IMR-90 (cell line): ENCODE results near the gene STK40. TPM values are rescaled to one million over a fixed set of nuclear protein-coding genes. Genes with fewer than 3 reads are reported as not detected.

Experiments
- ATAC-seq: fragments of 200-7000 bp; cut with Tn5 transposase; 2 replicates; pipeline ENCODE4 v1.9.1; 2020; ENCODE audit warnings: low read depth, mild to moderate bottlenecking, moderate library complexity
- BruUV-seq: library from RNA; stranded (reverse); fragments of 400-500 nt; replicated peaks from 2 replicates; lab custom pipeline; 2021; lab: Mats Ljungman, UMichigan
- CTCF ChIA-PET: fragments of 300-600 bp; formaldehyde crosslinking; extraction: SDS; loops from one replicate; lab custom pipeline; 2021; ENCODE audit warnings: antibody characterized with exemption; lab: Yijun Ruan, JAX
- POLR2A ChIA-PET: fragments of 300-600 bp; sonication (Branson Sonifier 250); formaldehyde crosslinking; loops from one replicate; lab custom pipeline; 2022; ENCODE audit warnings: antibody characterized with exemption; ENCODE audit not compliant: unreplicated experiment; lab: Charles Lee
- DNase-seq: peaks from one replicate; pipeline ENCODE4 v3.0.0; 2013
- H2AFZ ChIP-seq: replicated peaks from 2 replicates; pipeline ENCODE3; 2013; ENCODE audit warnings: low read length, mild to moderate bottlenecking; ENCODE audit not compliant: poor library complexity
- H2AK5ac ChIP-seq: 2 replicates; pipeline ENCODE4 v1.6.1; 2013; ENCODE audit warnings: low read depth, low read length, inconsistent platforms
- H2AK9ac ChIP-seq: replicated peaks from 2 replicates; pipeline ENCODE3; 2013; ENCODE audit warnings: mild to moderate bottlenecking, low read depth, low read length, moderate library complexity; ENCODE audit not compliant: poor library complexity
- H2BK120ac ChIP-seq: 2 replicates; pipeline ENCODE4 v1.6.1; 2013; ENCODE audit warnings: low read depth, low read length, inconsistent platforms
- H2BK15ac ChIP-seq: 3 replicates; pipeline ENCODE4 v1.6.1; 2013; ENCODE audit warnings: low read depth, low read length, inconsistent platforms
- H2BK20ac ChIP-seq: 2 replicates; pipeline ENCODE4 v1.6.1; 2013; ENCODE audit warnings: low read depth, mild to moderate bottlenecking, inconsistent platforms, low read length, moderate library complexity
- H2BK5ac ChIP-seq: 2 replicates; pipeline ENCODE4 v1.6.1; 2013; ENCODE audit warnings: mild to moderate bottlenecking, low read depth, low read length, inconsistent platforms; ENCODE audit not compliant: poor library complexity, severe bottlenecking
- H3K14ac ChIP-seq: replicated peaks from 2 replicates; pipeline ENCODE4 v1.6.1; 2013; ENCODE audit warnings: low read depth, low read length, inconsistent platforms
- H3K18ac ChIP-seq: 2 replicates; pipeline ENCODE4 v1.6.1; 2013; ENCODE audit warnings: low read depth, low read length, control low read depth
- H3K23ac ChIP-seq: 2 replicates; pipeline ENCODE4 v1.6.1; 2013; ENCODE audit warnings: low read depth, low read length, inconsistent platforms
- H3K27ac ChIP-seq: 2 replicates; pipeline ENCODE4 v1.5.1; 2013; ENCODE audit warnings: mild to moderate bottlenecking, control low read depth, low read length; ENCODE audit not compliant: insufficient read depth
- H3K27me3 ChIP-seq: 2 replicates; pipeline ENCODE4 v1.6.1; 2013; ENCODE audit warnings: low read length; ENCODE audit not compliant: control insufficient read depth, insufficient read depth
- H3K36me3 ChIP-seq: 2 replicates; pipeline ENCODE4 v1.6.1; 2013; ENCODE audit warnings: low read length, mixed read lengths; ENCODE audit not compliant: control insufficient read depth, insufficient read depth
- H3K4ac ChIP-seq: 2 replicates; pipeline ENCODE4 v1.6.1; 2013; ENCODE audit warnings: low read depth, low read length, inconsistent platforms
- H3K4me1 ChIP-seq: 2 replicates; pipeline ENCODE4 v1.6.1; 2013; ENCODE audit warnings: low read length, mixed read lengths; ENCODE audit not compliant: control insufficient read depth, insufficient read depth
- H3K4me2 ChIP-seq: 2 replicates; pipeline ENCODE4 v1.6.1; 2013; ENCODE audit warnings: low read depth, mild to moderate bottlenecking, control low read depth, low read length, moderate library complexity
- H3K4me3 ChIP-seq: 2 replicates; pipeline ENCODE4 v1.5.1; 2013; ENCODE audit warnings: low read depth, mild to moderate bottlenecking, control low read depth, low read length, moderate library complexity; ENCODE audit not compliant: insufficient read depth
- H3K56ac ChIP-seq: 2 replicates; pipeline ENCODE4 v1.6.1; 2013; ENCODE audit warnings: low read length, inconsistent platforms; ENCODE audit not compliant: insufficient read depth; ENCODE audit errors: extremely low read depth
- H3K79me1 ChIP-seq, 2 experiments: 2 replicates each; pipeline ENCODE4 v1.6.1; 2013; ENCODE audit warnings: low read length in 2 of 2, inconsistent platforms in 1 of 2, low read depth in 1 of 2
- H3K9ac ChIP-seq: 2 replicates; pipeline ENCODE4 v1.6.1; 2013; ENCODE audit warnings: low read depth, low read length, control low read depth
- H3K9me1 ChIP-seq: 2 replicates; pipeline ENCODE4 v1.6.1; 2013; ENCODE audit warnings: low read length, inconsistent platforms; ENCODE audit not compliant: insufficient read depth
- H3K9me3 ChIP-seq: 2 replicates; pipeline ENCODE4 v1.6.1; 2013; ENCODE audit warnings: low read length; ENCODE audit not compliant: control insufficient read depth, insufficient read depth
- H4K20me1 ChIP-seq: 2 replicates; pipeline ENCODE4 v1.6.1; 2013; ENCODE audit warnings: low read length, inconsistent platforms; ENCODE audit not compliant: insufficient read depth
- H4K5ac ChIP-seq: 2 replicates; pipeline ENCODE4 v1.6.1; 2013; ENCODE audit warnings: mild to moderate bottlenecking, low read depth, low read length, control low read depth
- H4K8ac ChIP-seq, 2 experiments: 2 replicates each; pipeline ENCODE4 v1.6.1; 2013; ENCODE audit warnings: low read depth in 2 of 2, low read length in 2 of 2, control low read depth in 1 of 2, inconsistent platforms in 1 of 2
- H4K91ac ChIP-seq: 2 replicates; pipeline ENCODE4 v1.6.1; 2013; ENCODE audit warnings: low read depth, low read length, inconsistent platforms; ENCODE audit not compliant: insufficient read depth
- BHLHE40 ChIP-seq: fragments of 150-350 bp; IDR thresholded peaks from 2 replicates; pipeline ENCODE4 v1.6.1; 2016; ENCODE audit warnings: mild to moderate bottlenecking, low read depth, low read length
- CEBPB ChIP-seq: IDR thresholded peaks from 2 replicates; pipeline ENCODE4 v1.6.1; 2012; ENCODE audit warnings: low read depth, low read length, improper control_type of control experiment
- CHD1 ChIP-seq: IDR thresholded peaks from 2 replicates; pipeline ENCODE4 v1.6.1; 2012; ENCODE audit warnings: low read depth, low read length, improper control_type of control experiment
- CTCF ChIP-seq: conservative IDR thresholded peaks from 2 replicates; pipeline ENCODE4 v1.5.1; 2012; ENCODE audit warnings: mild to moderate bottlenecking, low read depth, low read length, improper control_type of control experiment
- ELK1 ChIP-seq: fragments of 150-350 bp; IDR thresholded peaks from 2 replicates; pipeline ENCODE4 v1.6.1; 2016; ENCODE audit warnings: low read depth, mild to moderate bottlenecking, low read length, moderate library complexity, borderline replicate concordance
- FOS ChIP-seq: fragments of 150-350 bp; IDR thresholded peaks from 2 replicates; pipeline ENCODE4 v1.6.1; 2016; ENCODE audit warnings: low read depth, low read length
- MAFK ChIP-seq: IDR thresholded peaks from 2 replicates; pipeline ENCODE4 v1.6.1; 2012; ENCODE audit warnings: low read depth, low read length, improper control_type of control experiment
- MAZ ChIP-seq: IDR thresholded peaks from 2 replicates; pipeline ENCODE4 v1.6.1; 2012; ENCODE audit warnings: low read depth, mild to moderate bottlenecking, low read length, improper control_type of control experiment, moderate library complexity, borderline replicate concordance
- MXI1 ChIP-seq: IDR thresholded peaks from 2 replicates; pipeline ENCODE4 v1.6.1; 2012; ENCODE audit warnings: low read depth, mild to moderate bottlenecking, low read length, moderate library complexity, borderline replicate concordance
- NFE2L2 ChIP-seq: fragments of 150-350 bp; IDR thresholded peaks from 2 replicates; pipeline ENCODE4 v1.6.1; 2016; ENCODE audit warnings: low read depth, mild to moderate bottlenecking, low read length
- POLR2A ChIP-seq: IDR thresholded peaks from 2 replicates; pipeline ENCODE4 v1.6.1; 2012; ENCODE audit warnings: mild to moderate bottlenecking, low read depth, low read length
- RAD21 ChIP-seq: IDR thresholded peaks from 2 replicates; pipeline ENCODE4 v1.6.1; 2012; ENCODE audit warnings: low read length, improper control_type of control experiment
- RCOR1 ChIP-seq: IDR thresholded peaks from 2 replicates; pipeline ENCODE4 v1.6.1; 2012; ENCODE audit warnings: mild to moderate bottlenecking, low read length, improper control_type of control experiment; ENCODE audit not compliant: insufficient replicate concordance
- RFX5 ChIP-seq: IDR thresholded peaks from 2 replicates; pipeline ENCODE4 v1.8.0; 2012; ENCODE audit warnings: low read depth, mild to moderate bottlenecking, low read length, moderate library complexity
- SMC3 ChIP-seq: fragments of 150-350 bp; IDR thresholded peaks from 2 replicates; pipeline ENCODE4 v1.6.1; 2016; ENCODE audit warnings: low read depth, mild to moderate bottlenecking, antibody characterized with exemption, low read length, moderate library complexity
- USF2 ChIP-seq: fragments of 150-350 bp; IDR thresholded peaks from 2 replicates; pipeline ENCODE4 v1.6.1; 2017; ENCODE audit warnings: mild to moderate bottlenecking, antibody characterized with exemption, low read length, low read depth
- WGBS, 2 experiments: methylation state at CpG; one replicate each; pipeline versions ENCODE4 v1.1.5 to v1.1.7; 2013; ENCODE audit warnings: missing lambda C conversion rate in 2 of 2; ENCODE audit not compliant: insufficient read length in 1 of 2; ENCODE audit errors: extremely low coverage in 2 of 2; 5-methylcytosine and 5-hydroxymethylcytosine counted together
- dilution Hi-C: fragments of 300-500 bp; cut with HindIII; formaldehyde crosslinking; loops from one replicate; pipeline ENCODE4 v1.14.3; 2018; ENCODE audit warnings: low sequenced_read_pairs; ENCODE audit not compliant: unreplicated experiment
- in situ Hi-C: fragments of 300-500 bp; cut with MboI; formaldehyde crosslinking; loops from 3 replicates; pipeline ENCODE4 v1.14.3; 2019; ENCODE audit warnings: low sequenced_read_pairs, inconsistent platforms, mixed read lengths
- intact Hi-C: fragments of 100-400 bp; cut with micrococcal nuclease; formaldehyde crosslinking; loops from 2 replicates; pipeline ENCODE4 v1.10.0; 2022
- polyA plus RNA-seq, 3 experiments: library from polyadenylated mRNA; depleted of rRNA; stranded (reverse); fragments of >200 nt; gene quantifications; 2 replicates each; pipeline ENCODE4 v1.2.3, GENCODE V29; 2012; ENCODE audit warnings: low replicate concordance in 1 of 3
- total RNA-seq: library from RNA; depleted of rRNA; stranded (reverse); fragments of >200 nt; gene quantifications from 2 replicates; pipeline ENCODE4 v1.2.3, GENCODE V29; 2012

The STK40 gene
- total and polyA plus RNA-seq, 2 of the 4 experiments (the other 2 are of a cell fraction), result 16.0 to 29.9 TPM

GRCh38 chr1:36328713-36329112 is 57.0 kb downstream of the STK40 start:
- Histone ChIP-seq H3K4ac (no peak overlapping the region), H4K20me1 (no peaks in the 10 kb centered on the region), H2AFZ (no peak overlapping the region), H2BK5ac (no peak overlapping the region), H3K18ac (no peak overlapping the region), H4K5ac (no peak overlapping the region), H2AK5ac (no peak overlapping the region; the same call in 1 of the 2 replicates), H2BK20ac (no peak overlapping the region), H2BK120ac (no peak overlapping the region), H3K4me3 (no peak overlapping the region), H3K56ac (no peak overlapping the region), H2AK9ac (no peak overlapping the region), H3K79me1 (peaks cover 0 to 44% of the 10 kb centered on the region in 2 experiments), H4K8ac (no peak overlapping the region), H3K27me3 (no peaks in the 10 kb centered on the region), H3K36me3 (no peaks in the 10 kb centered on the region), H3K27ac (no peak overlapping the region), H3K23ac (no peak overlapping the region), H3K9ac (no peak overlapping the region), H3K9me1 (peaks cover 18% of the 10 kb centered on the region), H3K4me1 (peaks cover 14% of the 10 kb centered on the region), H2BK15ac (no peak overlapping the region), H3K4me2 (no peak overlapping the region), H3K14ac (no peak overlapping the region), H4K91ac (no peak overlapping the region), H3K9me3 (no peaks in the 10 kb centered on the region)
- TF ChIP-seq CEBPB (no peak), MAZ (no peak), CTCF (no peak), NFE2L2 (no peak), SMC3 (no peak), POLR2A (no peak), RFX5 (no peak), RCOR1 (no peak), FOS (no peak), CHD1 (no peak), BHLHE40 (no peak), MXI1 (no peak), RAD21 (no peak), MAFK (no peak), ELK1 (no peak), USF2 (no peak)
- dilution Hi-C loops (no loop called here), intact Hi-C loops (no loop called here), in situ Hi-C loops (no loop called here)
- POLR2A ChIA-PET, result no interaction called here
- ATAC-seq, result no peak
- WGBS, 2 experiments, result 71% methylated on average over 4 of the region's 6 CpGs; no CpG with 5 or more reads in 1 of the 2 experiments
- CTCF ChIA-PET, result interaction anchor here (0.6 kb wide), 1 partner anchor 90 kb away, joined by 11 read pairs; no protein-coding TSS in a partner anchor
- no peak for DNase-seq
- BruUV-seq, result no TSS peak
